Chondrocyte (in vitro differentiated cells): Measurements from ENCODE around the gene HUNK. TPM values are rescaled to one million over a fixed set of nuclear protein-coding genes. Genes with fewer than 3 reads are reported as not detected.

ENCODE experiments used
- DNase-seq: peaks from one replicate; pipeline ENCODE4 v3.0.0; 2021; ENCODE audit warnings: mixed read lengths, low spot score
- H3K27ac Mint-ChIP-seq: one replicate; pipeline ENCODE4 v1.8.0; 2021; ENCODE audit warnings: mild to moderate bottlenecking, moderate library complexity, mixed read lengths; ENCODE audit not compliant: unreplicated experiment
- H3K27me3 Mint-ChIP-seq: 2 replicates; pipeline ENCODE4 v1.8.0; 2021; ENCODE audit warnings: low read depth, mixed read lengths
- H3K36me3 Mint-ChIP-seq: 2 replicates; pipeline ENCODE4 v1.8.0; 2021; ENCODE audit warnings: low read depth, mixed read lengths
- H3K4me1 Mint-ChIP-seq: 2 replicates; pipeline ENCODE4 v1.8.0; 2021; ENCODE audit warnings: low read depth, mild to moderate bottlenecking, mixed read lengths
- H3K4me3 Mint-ChIP-seq: one replicate; pipeline ENCODE4 v1.8.0; 2021; ENCODE audit warnings: mild to moderate bottlenecking, moderate library complexity, mixed read lengths; ENCODE audit not compliant: unreplicated experiment
- H3K9me3 Mint-ChIP-seq: 2 replicates; pipeline ENCODE4 v1.8.0; 2021; ENCODE audit warnings: low read depth, mixed read lengths
- CTCF ChIP-seq: fragments of 200-600 bp; sonication (generic); IDR thresholded peaks from 2 replicates; pipeline ENCODE4 v1.5.0; 2021; ENCODE audit warnings: antibody characterized with exemption, mild to moderate bottlenecking, moderate library complexity
- total RNA-seq: library from RNA; stranded (reverse); gene quantifications from 3 replicates; pipeline ENCODE4 v1.2.1, GENCODE V29; 2021

Gene HUNK
- total RNA-seq, 1 donor from 2014 or later, result 1.6 TPM

GRCh38 chr21:31902438-31902837, 29.6 kb downstream of the HUNK start:
- Mint-ChIP-seq H3K27me3 (no peaks in the 10 kb centered on the region), H3K27ac (no peak overlapping the region), H3K36me3 (no peaks in the 10 kb centered on the region), H3K4me3 (no peak overlapping the region), H3K9me3 (no peaks in the 10 kb centered on the region), H3K4me1 (peaks cover 16% of the 10 kb centered on the region)
- TF ChIP-seq CTCF, result no peak
- DNase-seq, result no peak

GRCh38 chr21:31903896-31904295, 31.1 kb downstream of the HUNK start:
- Mint-ChIP-seq H3K9me3 (no peaks in the 10 kb centered on the region), H3K4me1 (peaks cover 29% of the 10 kb centered on the region), H3K36me3 (no peaks in the 10 kb centered on the region)

GRCh38 chr21:31905503-31906451, 33.0 kb downstream of the HUNK start:
- peaks cover 39% of the 10 kb centered on the region for H3K4me1 Mint-ChIP-seq
- H3K9me3 Mint-ChIP-seq, result no peaks in the 10 kb centered on the region
- H3K27me3 Mint-ChIP-seq, result no peaks in the 10 kb centered on the region
- TF ChIP-seq CTCF, result no peak
- H3K36me3 Mint-ChIP-seq, result no peaks in the 10 kb centered on the region
- no peak for DNase-seq
- no peak overlapping the region for H3K27ac Mint-ChIP-seq
- no peak overlapping the region for H3K4me3 Mint-ChIP-seq

More at GRCh38 chr21:31903896-31904295, 31.1 kb downstream of the HUNK start:
- no peaks in the 10 kb centered on the region for H3K27me3 Mint-ChIP-seq
- DNase-seq, result no peak
- no peak for TF ChIP-seq CTCF
- no peak overlapping the region for H3K27ac Mint-ChIP-seq
- no peak overlapping the region for H3K4me3 Mint-ChIP-seq

- DNase-seq, result no peak
- Mint-ChIP-seq H3K9me3 (no peaks in the 10 kb centered on the region), H3K4me3 (peak overlapping the region; percentile 5), H3K27me3 (no peaks in the 10 kb centered on the region), H3K36me3 (no peaks in the 10 kb centered on the region), H3K27ac (no peak overlapping the region), H3K4me1 (peaks cover 54% of the 10 kb centered on the region)
- TF ChIP-seq CTCF, result no peak
These were observed 35.5 kb downstream of the HUNK start for GRCh38 chr21:31908106-31909031.
